Measurements from ENCODE around the gene ENOPH1. TPM values are rescaled to one million over a fixed set of nuclear protein-coding genes. Genes with fewer than 3 reads are reported as not detected.
A peak's percentile ranks its signal among the peaks of the same experiment; 100 is the strongest.
"Not testable (repeated sequence)": the region's sequence is repeated elsewhere in the genome, so short reads cannot be mapped to it uniquely, and the experiment has no call there.

ENOPH1 gene
- 55.3 and 59.4 TPM in 2 replicates for total RNA-seq (2014; rRNA removed)
- 23.9 TPM for polyA plus RNA-seq (2012)

DNA sequence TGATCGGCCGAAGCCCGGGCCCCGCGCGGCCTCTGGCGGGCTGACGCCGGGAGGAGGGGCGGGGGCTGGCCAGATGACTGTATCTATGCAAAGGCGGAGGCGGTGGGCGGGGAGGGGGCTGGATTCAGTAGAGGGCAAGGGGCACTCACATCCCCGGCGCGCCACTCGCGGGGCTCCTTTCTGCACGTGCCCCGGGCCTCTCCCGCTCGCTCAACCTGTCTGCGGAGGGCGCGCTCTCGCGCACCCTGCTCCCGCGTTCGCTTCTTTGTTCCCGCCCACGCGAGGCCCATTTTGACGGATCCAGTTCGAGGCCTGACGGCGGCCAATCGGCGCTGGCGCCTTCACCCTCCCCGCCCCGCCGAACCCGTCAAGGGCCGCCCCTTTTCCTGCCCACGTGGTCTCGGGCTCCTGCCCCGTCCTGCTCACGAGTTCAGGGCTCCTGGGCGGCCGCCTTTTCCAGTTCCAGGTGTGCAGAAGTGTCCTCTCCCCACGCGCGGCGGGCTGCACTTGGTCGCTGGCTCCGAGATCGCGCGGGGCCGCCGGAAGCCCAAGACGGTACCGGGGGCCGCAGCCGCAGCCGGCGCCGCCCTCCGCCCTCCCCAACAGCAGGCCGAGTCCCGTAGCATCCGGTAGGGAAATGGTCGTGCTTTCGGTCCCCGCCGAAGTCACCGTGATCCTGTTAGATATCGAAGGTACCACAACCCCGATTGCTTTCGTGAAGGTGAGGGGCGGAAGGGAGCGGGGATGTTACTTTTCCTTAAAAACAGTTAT is at the start of gene ENOPH1, which contains the start of gene HNRNPDL:
Gene ENOPH1 (plus strand): TSS at position 398 of the 771 bp plus-strand sequence. CDS start 240 bp downstream, at position 638.
Gene HNRNPDL (minus strand): TSS at position 270 of the 771 bp plus-strand sequence. CDS start 772 bp downstream, outside the sequence.
- DNase-seq (ENCODE audit: low read depth) = peak; percentile 94

- DNase-seq (ENCODE audit: low read depth) = no peak
Observed at GRCh38 chr4:82380831-82381230, 49.6 kb upstream of the ENOPH1 start.

- DNase-seq (ENCODE audit: low read depth) = no peak
Observed at GRCh38 chr4:82381235-82381634, 49.2 kb upstream of the ENOPH1 start.

- no peak for DNase-seq (ENCODE audit: low read depth)
Observed at GRCh38 chr4:82381661-82382296, 48.6 kb upstream of the ENOPH1 start.

GRCh38 chr4:82382751-82383150 is 47.6 kb upstream of the ENOPH1 start:
- DNase-seq (ENCODE audit: low read depth) = no peak

DNA sequence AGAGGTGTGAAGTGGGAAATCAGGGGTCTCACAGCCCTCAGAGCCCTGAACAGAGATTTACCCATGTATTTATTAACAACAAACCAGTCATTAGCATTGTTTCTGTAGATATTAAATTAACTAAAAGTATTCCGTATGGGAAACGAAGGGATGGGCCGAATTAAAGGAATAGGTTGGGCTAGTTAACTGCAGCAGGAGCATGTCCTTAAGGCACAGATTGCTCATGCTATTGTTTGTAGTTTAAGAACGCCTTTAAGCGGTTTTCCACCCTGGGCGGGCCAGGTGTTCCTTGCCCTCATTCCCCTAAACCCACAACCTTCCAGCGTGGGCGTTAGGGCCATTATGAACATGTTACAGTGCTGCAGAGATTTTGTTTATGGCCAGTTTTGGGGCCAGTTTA is 44.1 kb upstream of the ENOPH1 start:
- DNase-seq (ENCODE audit: low read depth) = not testable (repeated sequence)

GRCh38 chr4:82388405-82388804 is 42.0 kb upstream of the ENOPH1 start:
- DNase-seq (ENCODE audit: low read depth) = no peak

GRCh38 chr4:82390061-82390460 is 40.3 kb upstream of the ENOPH1 start:
- DNase-seq (ENCODE audit: low read depth) = not testable (repeated sequence)

DNA sequence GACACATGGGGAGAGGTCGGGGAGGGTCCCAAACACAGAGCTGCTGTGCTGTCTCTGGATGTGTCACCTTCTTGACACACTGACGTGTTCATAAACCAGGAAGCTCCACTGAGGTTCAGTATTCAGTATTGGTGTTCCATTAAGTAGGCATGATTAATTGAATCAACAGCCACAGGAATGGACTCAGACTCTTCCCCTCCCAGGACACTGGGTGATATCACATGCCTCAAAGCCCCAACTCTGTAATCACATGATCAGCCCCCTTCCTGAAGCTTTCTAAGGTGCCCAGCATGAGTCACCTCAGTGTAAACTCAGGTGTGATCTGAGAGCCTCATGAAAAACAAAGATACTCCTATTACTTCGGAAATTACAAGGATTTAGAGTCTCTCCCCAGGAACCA is 35.5 kb upstream of the ENOPH1 start:
- DNase-seq (ENCODE audit: low read depth) = no peak

DNA sequence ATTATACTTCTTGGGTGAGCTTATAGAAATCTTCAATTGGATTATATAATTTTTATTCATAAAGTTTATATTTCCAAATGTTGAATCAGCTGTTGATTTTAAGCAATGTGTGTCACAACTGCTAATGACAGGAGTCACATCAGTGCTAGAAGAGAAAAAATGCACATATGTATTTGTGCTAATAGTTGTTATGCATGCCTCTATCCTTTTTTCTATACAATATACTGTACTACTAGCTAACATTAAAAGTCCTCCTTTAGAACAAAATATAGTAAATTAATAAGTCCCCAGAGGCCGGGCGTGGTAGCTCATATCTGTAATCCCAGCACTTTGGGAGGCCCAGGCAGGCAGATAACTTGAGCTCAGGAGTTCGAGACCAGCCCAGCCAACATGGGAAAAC is 32.9 kb upstream of the ENOPH1 start:
- DNase-seq (ENCODE audit: low read depth) = no peak

DNA sequence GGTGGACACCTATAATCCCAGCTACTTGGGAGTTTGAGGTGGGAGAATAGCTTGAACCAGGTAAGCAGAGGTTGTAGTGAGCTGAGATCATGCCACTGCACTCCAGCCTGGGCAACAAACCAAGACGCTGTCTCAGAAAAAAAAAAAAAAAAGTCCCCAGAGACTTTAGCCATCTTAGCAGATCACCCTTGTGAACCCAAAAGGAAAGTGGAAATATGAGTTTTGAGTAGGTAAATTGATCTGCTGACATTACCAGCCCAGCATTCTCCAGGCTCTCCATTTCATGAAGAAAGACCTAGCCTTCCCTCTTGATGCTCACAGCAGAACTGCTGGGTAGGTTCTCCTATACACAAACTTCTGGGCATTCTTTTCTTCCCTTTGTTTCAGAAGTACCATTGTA is 32.1 kb upstream of the ENOPH1 start:
- no peak for DNase-seq (ENCODE audit: low read depth)

GRCh38 chr4:82401600-82401999 is 28.8 kb upstream of the ENOPH1 start:
- no peak for DNase-seq (ENCODE audit: low read depth)

DNA sequence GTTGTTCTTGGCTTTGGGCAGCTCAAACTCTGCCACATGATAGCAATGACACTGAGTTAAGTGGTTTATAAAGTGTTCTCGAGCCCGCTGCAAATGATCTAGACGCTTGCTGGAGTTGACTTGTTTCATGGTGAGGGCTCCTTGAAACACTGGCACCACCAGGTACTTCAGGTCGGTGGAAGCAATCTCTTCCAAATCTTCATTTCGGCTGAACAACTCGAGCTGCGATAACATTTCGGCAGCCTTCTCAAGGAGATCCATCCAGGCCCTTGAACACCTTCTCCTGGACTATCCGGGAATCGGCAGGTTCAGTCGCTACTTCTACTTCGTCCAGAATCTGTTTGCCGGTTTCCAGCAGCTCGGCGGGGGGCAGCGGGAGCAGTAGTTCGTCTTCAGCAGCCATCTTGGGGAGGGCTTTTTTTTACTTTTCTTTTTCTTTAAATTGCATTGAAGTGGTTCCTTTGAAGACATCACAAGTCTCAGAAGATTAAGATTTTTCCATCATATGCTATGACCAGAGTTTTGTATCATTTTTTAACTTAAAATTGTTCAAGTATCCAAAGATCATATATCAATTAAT is 28.1 kb upstream of the ENOPH1 start:
- DNase-seq (ENCODE audit: low read depth) = no peak

DNA sequence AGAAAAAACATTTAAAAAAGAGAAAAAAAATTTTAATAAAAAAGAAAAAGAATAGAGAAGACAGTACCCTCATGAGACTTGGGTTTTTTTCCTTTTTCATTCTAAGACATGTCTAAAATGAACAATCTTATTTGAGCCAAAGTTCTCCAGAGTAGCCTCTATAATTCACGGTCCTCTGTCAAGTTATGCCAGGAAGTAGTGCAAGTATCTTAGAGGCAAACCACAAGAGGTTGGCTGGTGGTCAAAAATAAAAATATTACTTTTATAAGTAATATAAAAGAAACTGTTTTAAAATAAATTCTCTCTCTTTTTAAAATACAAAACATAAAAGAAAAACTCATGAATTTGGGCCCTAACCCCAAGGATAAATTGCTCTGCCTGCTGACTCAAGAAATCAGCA is 26.7 kb upstream of the ENOPH1 start:
- DNase-seq (ENCODE audit: low read depth) = no peak

GRCh38 chr4:82415061-82415460 is 15.3 kb upstream of the ENOPH1 start:
- not testable (repeated sequence) for DNase-seq (ENCODE audit: low read depth)

DNA sequence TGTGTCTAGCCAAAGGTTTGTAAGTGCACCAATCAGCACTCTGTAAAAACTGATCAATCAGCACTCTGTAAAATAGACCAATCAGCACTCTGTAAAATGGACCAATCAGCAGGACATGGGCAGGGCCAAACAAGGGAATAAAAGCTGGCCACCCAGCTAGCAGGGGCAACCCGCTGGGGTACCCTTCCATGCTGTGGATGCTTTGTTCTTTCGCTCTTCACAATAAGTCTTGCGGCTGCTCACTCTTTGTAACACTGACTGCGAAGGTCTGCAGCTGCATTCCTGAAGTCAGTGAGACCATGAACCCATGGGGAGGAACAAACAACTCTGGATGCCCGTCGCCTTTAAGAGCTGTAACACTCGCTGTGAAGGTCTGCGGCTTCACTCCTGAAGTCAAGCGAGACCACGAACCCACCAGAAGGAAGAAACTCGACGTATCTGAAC is 14.4 kb upstream of the ENOPH1 start:
- no peak for DNase-seq (ENCODE audit: low read depth)

DNA sequence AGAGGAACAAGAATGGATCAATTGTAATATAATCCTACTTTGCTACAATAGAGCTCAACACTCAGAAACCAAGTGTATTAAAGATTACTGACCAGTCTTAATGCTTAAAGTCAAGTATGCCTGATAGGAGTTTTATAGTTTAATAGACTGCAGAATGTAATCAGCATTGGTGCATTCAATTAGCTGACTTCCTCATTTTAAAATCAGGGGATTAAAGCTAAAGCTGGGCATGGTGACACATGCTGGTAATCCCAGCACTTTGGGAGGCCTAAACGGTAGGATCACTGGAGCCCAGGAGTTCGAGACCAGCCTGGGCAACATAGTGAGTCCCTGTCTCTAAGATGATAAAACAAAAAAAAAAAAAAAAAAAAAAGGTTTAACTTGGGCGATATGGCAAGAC is 10.9 kb upstream of the ENOPH1 start:
- no peak for DNase-seq (ENCODE audit: low read depth)

- DNase-seq (ENCODE audit: low read depth) = no peak
Observed at GRCh38 chr4:82421796-82422560, 8.4 kb upstream of the ENOPH1 start.

GRCh38 chr4:82422616-82423015 is 7.8 kb upstream of the ENOPH1 start:
- DNase-seq (ENCODE audit: low read depth) = no peak

GRCh38 chr4:82423245-82424054 is 6.9 kb upstream of the ENOPH1 start:
- peak; percentile 51 for DNase-seq (ENCODE audit: low read depth)

DNA sequence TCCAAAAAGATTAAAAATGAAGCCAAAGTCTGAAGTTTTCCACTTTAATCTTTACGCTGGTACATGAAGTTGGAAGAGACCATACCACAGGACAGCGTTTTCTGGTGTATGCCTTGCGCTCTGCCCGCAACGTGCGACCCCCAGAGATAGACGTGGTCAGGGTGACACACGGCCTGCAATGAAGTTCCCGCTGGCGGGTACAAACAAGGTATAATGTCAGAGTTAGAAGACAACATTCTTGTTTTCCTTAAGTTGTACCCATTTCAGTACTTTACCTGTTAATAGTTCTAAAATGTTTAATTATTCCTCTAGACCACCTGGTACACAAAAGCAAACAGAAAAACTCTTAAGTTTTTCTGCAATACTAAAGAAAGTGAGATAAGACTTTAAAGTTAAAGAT is 4.9 kb upstream of the ENOPH1 start:
- no peak for DNase-seq (ENCODE audit: low read depth)
